ENCODE results near the gene STRADA.

The STRADA gene

DNA sequence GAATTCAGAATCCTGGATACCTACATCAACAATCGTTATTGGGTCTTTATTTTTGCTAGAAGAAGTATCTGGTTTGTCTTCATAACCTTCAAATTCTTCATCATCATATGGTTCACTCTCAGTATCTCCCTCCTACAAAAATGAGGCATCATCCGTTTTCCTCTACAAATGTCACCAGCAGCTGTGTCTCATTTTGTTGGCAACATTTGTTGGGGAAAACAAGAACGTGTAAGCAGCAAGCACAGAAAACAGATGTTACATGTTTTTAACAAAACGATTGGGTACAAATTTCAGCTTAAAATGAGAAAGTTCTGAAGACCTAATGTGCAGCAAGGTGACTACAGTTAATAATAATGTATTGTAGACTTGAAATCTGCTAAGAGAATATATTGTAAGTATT is 23.1 kb upstream of the STRADA start:
- DNase-seq, result no peak
- Mint-ChIP-seq H3K4me3 (no peak overlapping the region), H3K4me1 (peaks cover 10% of the 10 kb centered on the region), H3K27me3 (ENCODE audit: low read depth, poor library complexity) (no peaks in the 10 kb centered on the region), H3K27ac (no peak overlapping the region), H3K36me3 (ENCODE audit: low read depth) (peaks cover 52% of the 10 kb centered on the region), H3K9me3 (no peaks in the 10 kb centered on the region)
- TF ChIP-seq, protein P1, sequence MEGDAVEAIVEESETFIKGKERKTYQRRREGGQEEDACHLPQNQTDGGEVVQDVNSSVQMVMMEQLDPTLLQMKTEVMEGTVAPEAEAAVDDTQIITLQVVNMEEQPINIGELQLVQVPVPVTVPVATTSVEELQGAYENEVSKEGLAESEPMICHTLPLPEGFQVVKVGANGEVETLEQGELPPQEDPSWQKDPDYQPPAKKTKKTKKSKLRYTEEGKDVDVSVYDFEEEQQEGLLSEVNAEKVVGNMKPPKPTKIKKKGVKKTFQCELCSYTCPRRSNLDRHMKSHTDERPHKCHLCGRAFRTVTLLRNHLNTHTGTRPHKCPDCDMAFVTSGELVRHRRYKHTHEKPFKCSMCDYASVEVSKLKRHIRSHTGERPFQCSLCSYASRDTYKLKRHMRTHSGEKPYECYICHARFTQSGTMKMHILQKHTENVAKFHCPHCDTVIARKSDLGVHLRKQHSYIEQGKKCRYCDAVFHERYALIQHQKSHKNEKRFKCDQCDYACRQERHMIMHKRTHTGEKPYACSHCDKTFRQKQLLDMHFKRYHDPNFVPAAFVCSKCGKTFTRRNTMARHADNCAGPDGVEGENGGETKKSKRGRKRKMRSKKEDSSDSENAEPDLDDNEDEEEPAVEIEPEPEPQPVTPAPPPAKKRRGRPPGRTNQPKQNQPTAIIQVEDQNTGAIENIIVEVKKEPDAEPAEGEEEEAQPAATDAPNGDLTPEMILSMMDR (IDR thresholded peaks at IDR 0.05), result no peak

DNA sequence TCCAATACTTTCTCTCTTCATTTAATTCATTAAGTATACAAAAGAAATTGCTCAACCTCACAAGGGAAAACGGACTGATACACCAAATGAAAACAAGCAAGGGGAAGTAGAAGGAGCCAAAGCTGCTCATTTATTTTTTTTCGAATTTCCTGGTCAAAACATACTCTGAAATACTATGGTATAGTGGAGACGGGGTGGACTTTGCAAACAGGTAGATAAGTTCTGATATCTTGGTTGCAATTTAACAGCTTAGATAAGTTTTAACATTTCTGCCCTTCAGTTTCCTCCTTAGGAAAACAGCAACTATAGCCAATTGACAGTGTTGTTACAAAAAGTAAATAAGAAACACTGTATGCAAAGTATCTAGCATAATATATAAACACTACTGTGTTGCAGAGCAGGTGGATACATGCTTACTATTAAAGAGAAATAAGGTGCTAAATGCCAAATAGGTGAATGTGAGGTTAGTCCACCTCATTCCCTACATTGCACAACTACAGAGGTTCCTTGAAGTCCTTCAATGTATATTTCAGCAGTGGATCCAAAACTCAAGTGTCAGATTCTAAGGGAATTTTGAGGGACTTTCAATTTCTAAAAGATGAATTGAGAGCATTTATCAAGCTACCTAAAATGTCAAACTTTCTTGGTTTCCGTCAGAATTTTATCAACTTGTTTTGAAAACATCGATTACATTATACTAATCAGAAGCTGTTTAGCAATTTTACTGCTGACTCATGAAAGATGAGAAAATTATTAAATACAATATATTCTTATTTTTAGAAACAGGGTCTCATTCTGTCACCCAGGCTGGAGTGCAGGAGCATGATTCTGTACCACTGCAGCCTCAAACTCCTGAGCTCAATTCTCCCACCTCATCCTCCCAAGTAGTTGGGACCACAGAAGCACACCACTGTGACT is 20.8 kb upstream of the STRADA start:
- TF ChIP-seq, protein P1 (IDR thresholded peaks at IDR 0.05), result no peak
- H3K9me3 Mint-ChIP-seq, result no peaks in the 10 kb centered on the region
- H3K27ac Mint-ChIP-seq, result no peak overlapping the region
- DNase-seq, result no peak
- H3K36me3 Mint-ChIP-seq (ENCODE audit: low read depth), result peaks cover 65% of the 10 kb centered on the region
- H3K4me3 Mint-ChIP-seq, result no peak overlapping the region
- H3K27me3 Mint-ChIP-seq (ENCODE audit: low read depth, poor library complexity), result no peaks in the 10 kb centered on the region
- peaks cover 5% of the 10 kb centered on the region for H3K4me1 Mint-ChIP-seq

DNA sequence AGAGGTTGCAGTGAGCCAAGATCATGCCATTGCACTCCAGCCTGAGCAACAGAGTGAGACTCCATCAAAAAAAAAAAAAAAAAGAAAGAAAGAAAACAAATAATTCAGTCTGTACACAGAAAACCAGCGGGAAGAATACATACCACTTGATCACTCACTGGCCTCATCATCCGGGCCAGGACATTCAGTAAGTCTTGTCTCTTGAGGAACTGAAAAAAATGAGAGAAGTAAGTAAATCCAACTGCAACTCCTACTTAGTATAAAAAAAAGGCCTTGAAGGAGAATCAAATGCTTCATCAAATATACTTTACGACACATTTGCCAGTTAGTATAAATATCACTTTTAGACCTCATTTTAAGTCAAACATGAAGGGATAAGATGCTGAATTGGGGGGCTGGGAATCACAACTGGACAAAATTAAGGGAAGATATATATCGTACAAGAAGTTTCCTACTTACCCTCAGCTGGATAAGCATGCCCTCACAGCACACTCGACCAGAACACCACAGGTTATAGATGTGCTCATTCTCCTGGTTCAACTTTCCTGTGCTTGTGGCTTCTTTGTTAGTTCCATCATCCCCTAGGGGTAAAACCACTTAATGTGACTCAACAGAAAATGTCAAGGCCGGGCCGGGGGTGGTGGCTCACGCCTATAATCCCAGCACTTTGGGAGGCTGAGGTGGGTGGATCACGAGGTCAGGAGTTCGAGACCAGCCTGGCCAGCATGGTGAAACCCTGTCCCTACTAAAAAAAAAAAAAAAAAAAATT is 19.4 kb upstream of the STRADA start:
- TF ChIP-seq, protein P1 (IDR thresholded peaks at IDR 0.05), result no peak
- Mint-ChIP-seq H3K27ac (no peak overlapping the region), H3K4me1 (no peaks in the 10 kb centered on the region), H3K4me3 (no peak overlapping the region), H3K27me3 (ENCODE audit: low read depth, poor library complexity) (no peaks in the 10 kb centered on the region), H3K36me3 (ENCODE audit: low read depth) (peaks cover 68% of the 10 kb centered on the region), H3K9me3 (no peaks in the 10 kb centered on the region)
- DNase-seq, result no peak

DNA sequence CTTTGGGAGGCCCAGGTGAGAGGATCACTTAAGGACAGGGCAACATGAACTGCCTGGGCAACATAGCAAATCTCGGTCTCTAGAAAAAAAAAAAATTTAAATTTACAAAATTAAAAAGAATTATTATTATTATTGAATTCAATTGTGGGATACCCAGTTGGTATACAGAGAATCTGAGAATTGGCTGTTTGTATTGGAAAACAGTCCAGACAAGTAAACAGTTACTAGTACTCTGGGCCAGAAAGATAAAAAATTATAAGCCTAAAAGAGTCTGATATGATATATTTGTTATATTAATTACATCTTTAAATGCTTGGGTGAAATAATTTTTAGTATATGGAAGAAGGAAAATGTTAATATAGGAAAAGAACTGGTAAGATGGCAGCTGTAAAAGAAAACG is 16.8 kb upstream of the STRADA start:
- DNase-seq, result no peak
- no peak overlapping the region for H3K4me3 Mint-ChIP-seq
- H3K27ac Mint-ChIP-seq, result no peak overlapping the region
- no peaks in the 10 kb centered on the region for H3K4me1 Mint-ChIP-seq
- TF ChIP-seq, protein P1 (IDR thresholded peaks at IDR 0.05), result no peak
- no peaks in the 10 kb centered on the region for H3K9me3 Mint-ChIP-seq
- no peaks in the 10 kb centered on the region for H3K27me3 Mint-ChIP-seq (ENCODE audit: low read depth, poor library complexity)
- peaks cover 63% of the 10 kb centered on the region for H3K36me3 Mint-ChIP-seq (ENCODE audit: low read depth)

DNA sequence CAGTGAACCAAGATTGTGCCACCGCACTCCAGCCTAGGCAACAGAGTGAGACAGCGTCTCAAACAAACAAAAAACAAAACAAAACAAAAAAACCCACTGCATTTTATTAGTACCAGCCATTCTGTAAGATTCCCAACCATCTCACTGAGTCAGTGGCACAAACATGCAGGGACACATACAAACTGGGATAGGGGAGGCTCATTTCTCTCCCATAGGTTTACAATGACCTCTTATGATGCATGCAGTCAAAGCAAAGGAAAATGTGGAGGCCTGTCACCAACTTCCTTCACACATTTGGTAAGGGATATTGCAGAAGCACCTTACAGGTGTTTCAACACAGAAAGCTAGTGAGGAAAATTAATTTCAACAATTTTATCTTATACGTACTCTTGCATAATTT is 12.4 kb upstream of the STRADA start:
- no peaks in the 10 kb centered on the region for H3K4me1 Mint-ChIP-seq
- DNase-seq, result no peak
- H3K9me3 Mint-ChIP-seq, result no peaks in the 10 kb centered on the region
- no peak overlapping the region for H3K27ac Mint-ChIP-seq
- TF ChIP-seq, protein P1 (IDR thresholded peaks at IDR 0.05), result no peak
- H3K27me3 Mint-ChIP-seq (ENCODE audit: low read depth, poor library complexity), result no peaks in the 10 kb centered on the region
- H3K36me3 Mint-ChIP-seq (ENCODE audit: low read depth), result peaks cover 70% of the 10 kb centered on the region
- no peak overlapping the region for H3K4me3 Mint-ChIP-seq

All from nephron progenitor cell (in vitro differentiated cells).